Activated gamma-delta T cell (primary cell): ENCODE results near the gene UNC45B.
"Not testable (repeated sequence)": the region's sequence is repeated elsewhere in the genome, so short reads cannot be mapped to it uniquely, and the experiment has no call there.

Experiments
- DNase-seq: peaks from one replicate; lab custom pipeline; 2025; lab: John Stamatoyannopoulos, UW

The UNC45B gene

GRCh38 chr17:35222452-35222851 lies 74.8 kb downstream of the UNC45B start:
- DNase-seq: no peak

GRCh38 chr17:35224436-35224835 lies 76.8 kb downstream of the UNC45B start:
- no peak for DNase-seq

GRCh38 chr17:35227546-35227945 lies 79.9 kb downstream of the UNC45B start:
- no peak for DNase-seq

- DNase-seq: no peak
These were observed 82.0 kb downstream of the UNC45B start for GRCh38 chr17:35229638-35230037.

GRCh38 chr17:35234315-35234714 lies 86.7 kb downstream of the UNC45B start:
- DNase-seq: not testable (repeated sequence)

GRCh38 chr17:35235289-35235688 lies 87.7 kb downstream of the UNC45B start:
- no peak for DNase-seq

GRCh38 chr17:35235917-35236316 lies 88.3 kb downstream of the UNC45B start:
- DNase-seq: no peak

GRCh38 chr17:35236821-35237220 lies 89.2 kb downstream of the UNC45B start:
- no peak for DNase-seq

- DNase-seq: no peak
These were observed 91.2 kb downstream of the UNC45B start for GRCh38 chr17:35238821-35239220.
